Thyroid gland (tissue), 4 donors: ENCODE data around the gene UCP3. TPM values are rescaled to one million over a fixed set of nuclear protein-coding genes. Genes with fewer than 3 reads are reported as not detected.

Source experiments
- DNase-seq, 2 donors: peaks; one replicate each; pipeline ENCODE4 v3.0.0-alpha.2; 2019
- H3K27ac ChIP-seq, 3 donors: fragments of 200-600 bp; sonication (generic); 1 replicate in 2 of 3; 2 replicates in 1 of 3; pipeline ENCODE4 v1.5.1; 2016 to 2019; ENCODE audit warnings: mild to moderate bottlenecking in 1 of 3, moderate library complexity in 1 of 3
- H3K27me3 ChIP-seq: fragments of 200-600 bp; sonication (generic); one replicate; pipeline ENCODE4 v1.5.1; 2019
- H3K36me3 ChIP-seq, 2 donors: fragments of 200-600 bp; sonication (generic); one replicate each; pipeline ENCODE4 v1.5.1; 2016 to 2019
- H3K4me1 ChIP-seq, 2 donors: fragments of 200-600 bp; sonication (generic); one replicate each; pipeline ENCODE4 v1.5.1; 2017 to 2019
- H3K4me3 ChIP-seq, 3 donors: fragments of 200-600 bp; sonication (generic); replicated peaks in 1 of 3; 1 replicate in 2 of 3; 2 replicates in 1 of 3; pipeline ENCODE4 v1.5.1; 2016; ENCODE audit warnings: mild to moderate bottlenecking in 1 of 3
- H3K9me3 ChIP-seq: fragments of 200-600 bp; sonication (generic); one replicate; pipeline ENCODE4 v1.5.1; 2017
- CTCF ChIP-seq, 6 experiments: fragments of 200-600 bp in 3 of 6; fragments of 450-650 bp in 3 of 6; sonication (generic) in 3 of 6; IDR thresholded peaks; one replicate each; pipeline ENCODE4 v1.5.1; 2016 to 2019; ENCODE audit warnings: antibody characterized with exemption in 6 of 6, mild to moderate bottlenecking in 2 of 6, inconsistent platforms in 1 of 6, moderate library complexity in 1 of 6
- POLR2A ChIP-seq, 2 donors: fragments of 450-650 bp; IDR thresholded peaks; one replicate each; pipeline ENCODE4 v1.6.1; 2017; ENCODE audit warnings: antibody characterized with exemption in 2 of 2, mild to moderate bottlenecking in 2 of 2, moderate library complexity in 1 of 2
- WGBS, 2 donors: methylation state at CpG; one replicate each; pipeline ENCODE4 v1.1.5; 2017; 5-methylcytosine and 5-hydroxymethylcytosine counted together
- intact Hi-C: fragments of 100-400 bp; cut with DNase I; formaldehyde crosslinking; loops from one replicate; pipeline ENCODE4 v1.15.1; 2023
- total RNA-seq, 4 donors: library from RNA; depleted of rRNA; stranded (reverse); fragments of >200 nt; gene quantifications; one replicate each; pipeline ENCODE4 v1.2.3, GENCODE V29; 2016

Gene UCP3
- total RNA-seq, 4 donors from 2014 or later = 3.1 to 3.6 (median 3.4) TPM

- TF ChIP-seq POLR2A (IDR thresholded peaks at IDR 0.05) (no peak), CTCF (IDR thresholded peaks at IDR 0.05) (no peak)
- peaks cover 27 to 38% of the 10 kb centered on the region in 2 donors for H3K4me1 ChIP-seq
- H3K27ac ChIP-seq = peak overlapping the region; percentile 93 to 96 (median 93)
- H3K9me3 ChIP-seq = no peaks in the 10 kb centered on the region
- intact Hi-C loops = no loop called here
- peak; percentile 28 to 33 for DNase-seq
- H3K27me3 ChIP-seq = no peaks in the 10 kb centered on the region
- H3K36me3 ChIP-seq = no peaks in the 10 kb centered on the region
- no peak overlapping the region for H3K4me3 ChIP-seq
- WGBS, 2 donors = 59 to 80% methylated on average over 4 of the region's 4 CpGs
Observed at GRCh38 chr11:74019104-74019738, 10.3 kb upstream of the UCP3 start.

GRCh38 chr11:74018331-74019005, 9.6 kb upstream of the UCP3 start:
- Histone ChIP-seq H3K4me1 (peaks cover 27 to 37% of the 10 kb centered on the region in 2 donors), H3K27ac (peak overlapping the region; percentile 93 to 96 (median 93)), H3K36me3 (no peaks in the 10 kb centered on the region), H3K9me3 (no peaks in the 10 kb centered on the region), H3K4me3 (no peak overlapping the region), H3K27me3 (no peaks in the 10 kb centered on the region)
- DNase-seq = peak; percentile 96 to 98
- intact Hi-C loops = no loop called here
- TF ChIP-seq CTCF (IDR thresholded peaks at IDR 0.05) (no peak), POLR2A (IDR thresholded peaks at IDR 0.05) (peak in 1 of 2 donors; percentile 56)
- 36 to 42% methylated on average over 8 to 9 of the region's 9 CpGs for WGBS, 2 donors

GRCh38 chr11:74017631-74018030, 8.7 kb upstream of the UCP3 start:
- DNase-seq = no peak
- intact Hi-C loops = no loop called here
- Histone ChIP-seq H3K27me3 (no peaks in the 10 kb centered on the region), H3K36me3 (no peaks in the 10 kb centered on the region), H3K9me3 (no peaks in the 10 kb centered on the region), H3K27ac (peak overlapping the region; percentile 93 to 96 (median 93)), H3K4me1 (peaks cover 27 to 37% of the 10 kb centered on the region in 2 donors), H3K4me3 (no peak overlapping the region)
- no peak for TF ChIP-seq CTCF (IDR thresholded peaks at IDR 0.05)
- TF ChIP-seq POLR2A (IDR thresholded peaks at IDR 0.05) = no peak
- 95 to 100% methylated on average over 2 to 3 of the region's 3 CpGs for WGBS, 2 donors

GRCh38 chr11:74015919-74016684, 7.2 kb upstream of the UCP3 start:
- intact Hi-C loops = no loop called here
- no peaks in the 10 kb centered on the region for H3K27me3 ChIP-seq
- H3K36me3 ChIP-seq = no peaks in the 10 kb centered on the region
- TF ChIP-seq POLR2A (IDR thresholded peaks at IDR 0.05) (no peak), CTCF (IDR thresholded peaks at IDR 0.05) (no peak)
- peak overlapping the region in 1 of 3 donors; percentile 93 for H3K27ac ChIP-seq
- no peaks in the 10 kb centered on the region for H3K9me3 ChIP-seq
- DNase-seq = no peak
- no peak overlapping the region for H3K4me3 ChIP-seq
- WGBS, 2 donors = 93 to 98% methylated on average over 5 of the region's 5 CpGs
- H3K4me1 ChIP-seq = peaks cover 27 to 43% of the 10 kb centered on the region in 2 donors
